Measurements from ENCODE around the gene MZB1.
"Not testable (repeated sequence)": the region's sequence is repeated elsewhere in the genome, so short reads cannot be mapped to it uniquely, and the experiment has no call there.

MZB1 gene

GRCh38 chr5:139358064-139358463 lies 31.6 kb downstream of the MZB1 start:
- Histone ChIP-seq H3K36me3 (ENCODE audit: control insufficient read depth, insufficient read depth, low read length) (no peaks in the 10 kb centered on the region), H3K4me3 (replicated peaks; ENCODE audit: low read depth, low read length) (no peak overlapping the region), H3K27me3 (replicated peaks; ENCODE audit: control insufficient read depth, insufficient read depth, low read length) (no peaks in the 10 kb centered on the region)
- no peak for DNase-seq (ENCODE audit: extremely low read depth, insufficient read length)
- TF ChIP-seq, protein P1, sequence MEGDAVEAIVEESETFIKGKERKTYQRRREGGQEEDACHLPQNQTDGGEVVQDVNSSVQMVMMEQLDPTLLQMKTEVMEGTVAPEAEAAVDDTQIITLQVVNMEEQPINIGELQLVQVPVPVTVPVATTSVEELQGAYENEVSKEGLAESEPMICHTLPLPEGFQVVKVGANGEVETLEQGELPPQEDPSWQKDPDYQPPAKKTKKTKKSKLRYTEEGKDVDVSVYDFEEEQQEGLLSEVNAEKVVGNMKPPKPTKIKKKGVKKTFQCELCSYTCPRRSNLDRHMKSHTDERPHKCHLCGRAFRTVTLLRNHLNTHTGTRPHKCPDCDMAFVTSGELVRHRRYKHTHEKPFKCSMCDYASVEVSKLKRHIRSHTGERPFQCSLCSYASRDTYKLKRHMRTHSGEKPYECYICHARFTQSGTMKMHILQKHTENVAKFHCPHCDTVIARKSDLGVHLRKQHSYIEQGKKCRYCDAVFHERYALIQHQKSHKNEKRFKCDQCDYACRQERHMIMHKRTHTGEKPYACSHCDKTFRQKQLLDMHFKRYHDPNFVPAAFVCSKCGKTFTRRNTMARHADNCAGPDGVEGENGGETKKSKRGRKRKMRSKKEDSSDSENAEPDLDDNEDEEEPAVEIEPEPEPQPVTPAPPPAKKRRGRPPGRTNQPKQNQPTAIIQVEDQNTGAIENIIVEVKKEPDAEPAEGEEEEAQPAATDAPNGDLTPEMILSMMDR (IDR thresholded peaks at IDR 0.05; ENCODE audit: insufficient read depth, low read length, poor library complexity, severe bottlenecking), result no peak

DNA sequence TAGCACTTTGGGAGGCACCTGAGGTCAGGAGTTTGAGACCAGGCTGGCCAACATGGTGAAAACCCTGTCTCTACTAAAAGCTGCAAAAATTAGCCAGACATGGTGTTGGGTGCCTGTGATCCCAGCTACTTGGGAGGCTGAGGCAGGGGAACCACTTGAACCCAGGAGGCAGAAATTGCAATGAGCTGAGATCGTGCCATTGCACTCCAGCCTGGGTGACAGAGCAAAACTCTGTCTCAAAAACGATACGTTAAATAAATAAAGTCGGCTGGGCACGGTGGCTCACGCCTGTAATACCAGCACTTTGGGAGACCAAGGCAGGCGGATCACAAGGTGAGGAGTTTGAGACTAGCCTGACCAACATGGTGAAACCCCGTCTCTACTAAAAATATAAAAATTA lies 33.8 kb downstream of the MZB1 start:
- H3K36me3 ChIP-seq (ENCODE audit: control insufficient read depth, insufficient read depth, low read length); DNase-seq (ENCODE audit: extremely low read depth, insufficient read length); H3K27me3 ChIP-seq (replicated peaks; ENCODE audit: control insufficient read depth, insufficient read depth, low read length); H3K4me3 ChIP-seq (replicated peaks; ENCODE audit: low read depth, low read length): not testable (repeated sequence)

GRCh38 chr5:139354186-139354585 lies 35.5 kb downstream of the MZB1 start:
- TF ChIP-seq, protein P1 (IDR thresholded peaks at IDR 0.05; ENCODE audit: insufficient read depth, low read length, poor library complexity, severe bottlenecking), result no peak
- no peak for DNase-seq (ENCODE audit: extremely low read depth, insufficient read length)
- no peak overlapping the region for H3K4me3 ChIP-seq (replicated peaks; ENCODE audit: low read depth, low read length)
- no peaks in the 10 kb centered on the region for H3K27me3 ChIP-seq (replicated peaks; ENCODE audit: control insufficient read depth, insufficient read depth, low read length)
- no peaks in the 10 kb centered on the region for H3K36me3 ChIP-seq (ENCODE audit: control insufficient read depth, insufficient read depth, low read length)

DNA sequence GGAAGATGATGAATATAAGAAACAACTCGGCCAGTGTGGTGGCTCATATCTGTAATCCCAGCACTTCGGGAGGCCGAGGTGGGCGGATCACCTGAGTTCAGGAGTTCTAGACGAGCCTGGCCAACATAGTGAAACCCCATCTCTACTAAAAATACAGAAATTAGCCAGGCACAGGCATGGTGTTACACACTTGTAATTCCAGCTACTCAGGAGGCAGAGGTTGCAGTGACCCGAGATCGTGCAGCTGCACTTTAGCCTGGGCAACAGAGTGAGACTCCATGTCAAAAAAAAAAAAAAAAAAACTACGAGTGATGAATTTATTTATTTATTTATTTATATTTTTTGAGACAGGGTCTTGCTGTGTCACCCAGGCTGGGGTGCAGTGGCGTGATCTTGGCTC lies 41.9 kb downstream of the MZB1 start:
- not testable (repeated sequence) for H3K27me3 ChIP-seq (replicated peaks; ENCODE audit: control insufficient read depth, insufficient read depth, low read length); H3K4me3 ChIP-seq (replicated peaks; ENCODE audit: low read depth, low read length); DNase-seq (ENCODE audit: extremely low read depth, insufficient read length); H3K36me3 ChIP-seq (ENCODE audit: control insufficient read depth, insufficient read depth, low read length)

GRCh38 chr5:139345442-139345841 lies 44.3 kb downstream of the MZB1 start:
- not testable (repeated sequence) for H3K27me3 ChIP-seq (replicated peaks; ENCODE audit: control insufficient read depth, insufficient read depth, low read length); H3K36me3 ChIP-seq (ENCODE audit: control insufficient read depth, insufficient read depth, low read length); H3K4me3 ChIP-seq (replicated peaks; ENCODE audit: low read depth, low read length); DNase-seq (ENCODE audit: extremely low read depth, insufficient read length)

GRCh38 chr5:139344177-139344576 lies 45.5 kb downstream of the MZB1 start:
- TF ChIP-seq, protein P1 (IDR thresholded peaks at IDR 0.05; ENCODE audit: insufficient read depth, low read length, poor library complexity, severe bottlenecking), result no peak
- H3K27me3 ChIP-seq (replicated peaks; ENCODE audit: control insufficient read depth, insufficient read depth, low read length), result no peaks in the 10 kb centered on the region
- DNase-seq (ENCODE audit: extremely low read depth, insufficient read length), result no peak
- H3K36me3 ChIP-seq (ENCODE audit: control insufficient read depth, insufficient read depth, low read length), result no peaks in the 10 kb centered on the region; the same call in 1 of the 2 replicates
- H3K4me3 ChIP-seq (replicated peaks; ENCODE audit: low read depth, low read length), result no peak overlapping the region

DNA sequence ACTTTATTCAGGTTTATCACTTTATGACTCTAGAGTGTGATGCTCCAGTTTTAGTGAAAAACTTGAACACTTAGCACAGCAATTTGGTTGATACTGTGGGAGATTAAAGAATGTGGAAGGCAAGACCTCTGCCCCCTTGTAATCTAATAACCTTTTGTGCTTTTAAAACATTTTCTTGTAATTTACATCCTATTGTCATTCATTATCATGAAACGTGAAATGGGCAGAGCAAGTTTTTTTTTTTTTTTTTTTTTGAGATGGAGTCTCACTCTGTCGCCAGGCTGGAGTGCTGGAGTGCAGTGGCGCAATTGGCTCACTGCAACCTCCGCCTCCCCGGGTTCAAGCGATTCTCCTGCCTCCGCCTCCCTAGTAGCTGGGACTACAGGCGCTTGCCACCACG lies 46.2 kb downstream of the MZB1 start:
- DNase-seq (ENCODE audit: extremely low read depth, insufficient read length), result no peak
- H3K36me3 ChIP-seq (ENCODE audit: control insufficient read depth, insufficient read depth, low read length), result no peaks in the 10 kb centered on the region; the same call in 1 of the 2 replicates

More for the DNA sequence above, 46.2 kb downstream of the MZB1 start:
- TF ChIP-seq, protein P1 (IDR thresholded peaks at IDR 0.05; ENCODE audit: insufficient read depth, low read length, poor library complexity, severe bottlenecking), result no peak
- H3K4me3 ChIP-seq (replicated peaks; ENCODE audit: low read depth, low read length), result peak overlapping the region; percentile 99
- no peaks in the 10 kb centered on the region for H3K27me3 ChIP-seq (replicated peaks; ENCODE audit: control insufficient read depth, insufficient read depth, low read length)
